CD4-positive, alpha-beta T cell treated with Interferon alpha-2 for 1 hour (primary cell): ENCODE data around the gene NAGS.
"Not testable (repeated sequence)": the region's sequence is repeated elsewhere in the genome, so short reads cannot be mapped to it uniquely, and the experiment has no call there.

ENCODE experiments used
- DNase-seq, 2 donors: peaks; one replicate each; pipeline ENCODE4 v3.0.0-alpha.2; 2020 to 2022

NAGS gene

GRCh38 chr17:44039829-44040635 lies 35.6 kb downstream of the NAGS start:
- DNase-seq: no peak

GRCh38 chr17:44043272-44043696 lies 38.9 kb downstream of the NAGS start:
- DNase-seq: peak in 1 of 2 donors; percentile 6

GRCh38 chr17:44044071-44044470 lies 39.6 kb downstream of the NAGS start:
- DNase-seq: no peak

GRCh38 chr17:44045486-44045885 lies 41.1 kb downstream of the NAGS start:
- DNase-seq: no peak

- DNase-seq: not testable (repeated sequence)
These were observed 42.5 kb downstream of the NAGS start for GRCh38 chr17:44046893-44047292.

GRCh38 chr17:44049294-44050060 lies 45.1 kb downstream of the NAGS start:
- DNase-seq: no peak

- no peak for DNase-seq
These were observed 48.9 kb downstream of the NAGS start for GRCh38 chr17:44053125-44053872.
